A673 (cell line): ENCODE data around the gene MYPN.

Experiments used
- EZH2 ChIP-seq: fragments of 200-600 bp; sonication (generic); IDR thresholded peaks from 2 replicates; pipeline ENCODE4 v1.6.1; 2017; ENCODE audit warnings: borderline replicate concordance, low read depth, mild to moderate bottlenecking, mixed read lengths, antibody characterized with exemption, low read length; ENCODE audit not compliant: poor library complexity, severe bottlenecking
- TF ChIP-seq, protein P1 (sequence below): fragments of 300-800, 200-600 bp; sonication (generic); conservative IDR thresholded peaks from 2 replicates; pipeline ENCODE4 v1.5.1; 2017; ENCODE audit warnings: low read depth, mild to moderate bottlenecking, antibody characterized with exemption, low read length, moderate library complexity, mixed read lengths

DNA sequence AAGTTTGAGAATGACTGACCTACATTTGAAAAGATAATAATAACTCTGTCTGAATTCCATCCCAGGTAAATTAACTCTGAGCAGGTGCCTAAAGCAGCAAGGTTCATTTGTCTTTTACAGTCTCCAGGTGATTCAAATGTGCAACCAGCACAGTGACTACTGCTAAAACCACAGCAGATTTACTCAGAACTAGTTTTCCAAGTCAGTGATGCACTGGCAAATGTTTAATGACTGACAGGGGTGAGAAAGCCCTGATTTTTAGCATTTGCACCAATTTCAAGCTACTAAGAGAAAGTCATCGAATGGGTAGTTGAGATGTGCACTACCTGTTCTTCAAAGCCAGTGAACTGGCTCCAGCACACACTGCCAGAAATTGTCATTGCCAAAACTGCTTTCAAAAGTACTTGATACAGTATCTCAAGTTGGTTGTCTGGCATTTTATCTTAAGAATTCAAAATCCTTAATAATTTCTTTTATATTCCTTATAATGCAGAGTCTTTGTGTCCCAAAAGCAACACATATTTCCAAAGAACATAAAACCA is 62.3 kb downstream of the MYPN start:
- TF ChIP-seq, protein P1, sequence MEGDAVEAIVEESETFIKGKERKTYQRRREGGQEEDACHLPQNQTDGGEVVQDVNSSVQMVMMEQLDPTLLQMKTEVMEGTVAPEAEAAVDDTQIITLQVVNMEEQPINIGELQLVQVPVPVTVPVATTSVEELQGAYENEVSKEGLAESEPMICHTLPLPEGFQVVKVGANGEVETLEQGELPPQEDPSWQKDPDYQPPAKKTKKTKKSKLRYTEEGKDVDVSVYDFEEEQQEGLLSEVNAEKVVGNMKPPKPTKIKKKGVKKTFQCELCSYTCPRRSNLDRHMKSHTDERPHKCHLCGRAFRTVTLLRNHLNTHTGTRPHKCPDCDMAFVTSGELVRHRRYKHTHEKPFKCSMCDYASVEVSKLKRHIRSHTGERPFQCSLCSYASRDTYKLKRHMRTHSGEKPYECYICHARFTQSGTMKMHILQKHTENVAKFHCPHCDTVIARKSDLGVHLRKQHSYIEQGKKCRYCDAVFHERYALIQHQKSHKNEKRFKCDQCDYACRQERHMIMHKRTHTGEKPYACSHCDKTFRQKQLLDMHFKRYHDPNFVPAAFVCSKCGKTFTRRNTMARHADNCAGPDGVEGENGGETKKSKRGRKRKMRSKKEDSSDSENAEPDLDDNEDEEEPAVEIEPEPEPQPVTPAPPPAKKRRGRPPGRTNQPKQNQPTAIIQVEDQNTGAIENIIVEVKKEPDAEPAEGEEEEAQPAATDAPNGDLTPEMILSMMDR: no peak
- TF ChIP-seq EZH2: no peak
